H1 (cell line): ENCODE results near the gene BAIAP2. TPM values are rescaled to one million over a fixed set of nuclear protein-coding genes. Genes with fewer than 3 reads are reported as not detected.

Experiments used
- ASH2L ChIP-seq: fragments of 200-600, 300-600 bp; sonication (generic); IDR thresholded peaks from one replicate; pipeline ENCODE4 v1.7.1; 2017; ENCODE audit warnings: low read length
- KDM5A ChIP-seq: fragments of 200-600 bp; IDR thresholded peaks from 2 replicates; pipeline ENCODE4 v1.7.1; 2012; ENCODE audit warnings: mild to moderate bottlenecking, low read length, inconsistent platforms, mixed read lengths
- NANOG ChIP-seq: IDR thresholded peaks from 2 replicates; pipeline ENCODE4 v1.6.1; 2011; ENCODE audit warnings: low read length, low read depth, mild to moderate bottlenecking, inconsistent platforms; ENCODE audit not compliant: insufficient read depth, poor library complexity, severe bottlenecking
- RBBP5 ChIP-seq: IDR thresholded peaks from 2 replicates; pipeline ENCODE4 v1.7.1; 2012; ENCODE audit warnings: low read depth, mild to moderate bottlenecking, inconsistent platforms, low read length, moderate library complexity, borderline replicate concordance
- SP1 ChIP-seq: IDR thresholded peaks from 2 replicates; pipeline ENCODE4 v1.6.1; 2011; ENCODE audit warnings: low read depth, low read length
- ZNF274 ChIP-seq: IDR thresholded peaks from 2 replicates; pipeline ENCODE4 v1.7.0; 2012; ENCODE audit warnings: low read length, borderline replicate concordance; ENCODE audit errors: extremely low read depth
- polyA plus RNA-seq, 7 experiments: library from polyadenylated mRNA; depleted of rRNA in 3 of 7; stranded (reverse) in 5 of 7; unstranded in 2 of 7; fragments of >200 nt in 5 of 7; fragments of 200-250 nt in 2 of 7; gene quantifications; 1 replicate in 5 of 7; 2 replicates in 1 of 7; 4 replicates in 1 of 7; pipeline versions ENCODE4 v1.2.1 to v1.2.3, GENCODE V29; 2011 to 2013; ENCODE audit warnings: missing spikeins in 2 of 7, mixed read lengths in 2 of 7
- total RNA-seq: library from RNA; stranded (reverse); fragmentation: NEBNext Ultra II Directional; extraction: Animal tissue kit (Norgen Biotek cat#: 25700); gene quantifications from 2 replicates; pipeline ENCODE4 v1.2.1, GENCODE V29; 2021

Gene BAIAP2
- total and polyA plus RNA-seq, 2 of the 8 experiments (the other 6 are each of a cell fraction or from before 2014, with no cell fraction given), result 10.0 to 22.8 TPM

- TF ChIP-seq KDM5A (no peak), ASH2L (no peak), SP1 (no peak), RBBP5 (no peak), NANOG (no peak), ZNF274 (no peak)
These were observed 80.3 kb downstream of the BAIAP2 start (continued) for GRCh38 chr17:81115219-81115618.
